HCT116 (cell line): ENCODE results near the gene AKAP8. TPM values are rescaled to one million over a fixed set of nuclear protein-coding genes. Genes with fewer than 3 reads are reported as not detected.
"Not testable (repeated sequence)": the region's sequence is repeated elsewhere in the genome, so short reads cannot be mapped to it uniquely, and the experiment has no call there.

Experiments
- ATAC-seq: fragments of 200-7000 bp; cut with Tn5 transposase; 2 replicates; pipeline ENCODE4 v1.9.1; 2020; ENCODE audit warnings: mild to moderate bottlenecking, moderate library complexity
- BruUV-seq: library from RNA; stranded (reverse); fragments of 400-500 nt; replicated peaks from 2 replicates; lab custom pipeline; 2021; lab: Mats Ljungman, UMichigan
- CTCF ChIA-PET: fragments of 300-600 bp; sonication (Branson Sonifier 250); formaldehyde crosslinking; loops from one replicate; lab custom pipeline; 2021; ENCODE audit warnings: antibody characterized with exemption; lab: Charles Lee
- POLR2A ChIA-PET: fragments of 300-600, 350-600 bp; sonication (Branson Sonifier 250); formaldehyde crosslinking; loops from one replicate; lab custom pipeline; 2021; ENCODE audit warnings: antibody characterized with exemption; lab: Charles Lee
- RAD21 ChIA-PET, 2 experiments: fragments of 300-600 bp; sonication (Branson Sonifier 250); formaldehyde crosslinking; loops; one replicate each; lab custom pipeline; 2023; ENCODE audit warnings: low total read pairs in 2 of 2; ENCODE audit not compliant: uncharacterized antibody in 2 of 2, unreplicated experiment in 2 of 2, low non-redundant PET in 1 of 2; lab: Charles Lee
- DNase-seq: peaks from one replicate; pipeline ENCODE4 v3.0.0-alpha.2; 2010; ENCODE audit warnings: low read depth, low spot score
- H2AFZ ChIP-seq: fragments of 200-600 bp; shearing (Covaris generic), sonication (generic); 2 replicates; pipeline ENCODE4 v1.6.1; 2017; ENCODE audit warnings: low read depth, mixed run types, mixed read lengths, antibody characterized with exemption, low read length; ENCODE audit not compliant: poor library complexity, severe bottlenecking
- H3K27ac ChIP-seq: 2 replicates; pipeline ENCODE4 v1.5.1; 2012; ENCODE audit warnings: low read depth, low read length
- H3K27me3 ChIP-seq: fragments of 200-600 bp; sonication (generic); 2 replicates; pipeline ENCODE4 v1.6.1; 2016; ENCODE audit warnings: mixed run types, low read length, mixed read lengths; ENCODE audit not compliant: insufficient read depth
- H3K36me3 ChIP-seq, 2 experiments: fragments of 200-500 bp in 1 of 2; fragments of 200-600 bp in 1 of 2; sonication (Bioruptor generic) in 1 of 2; sonication (generic) in 1 of 2; 2 replicates each; pipeline versions ENCODE4 v1.5.1 to v1.6.1; 2014 to 2016; ENCODE audit warnings: low read length in 2 of 2, inconsistent platforms in 1 of 2, mixed read lengths in 1 of 2, mixed run types in 1 of 2; ENCODE audit not compliant: insufficient read depth in 2 of 2, control insufficient read depth in 1 of 2
- H3K4me1 ChIP-seq, 2 experiments: fragments of 200-600 bp in 1 of 2; sonication (generic) in 1 of 2; 2 replicates each; pipeline versions ENCODE4 v1.5.1 to v1.6.1; 2012 to 2017; ENCODE audit warnings: low read length in 2 of 2, inconsistent platforms in 1 of 2, mild to moderate bottlenecking in 1 of 2, mixed read lengths in 1 of 2, mixed run types in 1 of 2, moderate library complexity in 1 of 2; ENCODE audit not compliant: insufficient read depth in 2 of 2, control insufficient read depth in 1 of 2
- H3K4me2 ChIP-seq: fragments of 200-600 bp; sonication (generic); 2 replicates; pipeline ENCODE4 v1.6.1; 2017; ENCODE audit warnings: mixed run types, low read length, mixed read lengths
- H3K4me3 ChIP-seq, 2 experiments: fragments of 200-600 bp in 1 of 2; sonication (generic) in 1 of 2; replicated peaks in 1 of 2; 2 replicates each; pipeline ENCODE4 v1.5.1; 2011 to 2016; ENCODE audit warnings: low read length in 2 of 2, control low read depth in 1 of 2, low read depth in 1 of 2, mild to moderate bottlenecking in 1 of 2, mixed read lengths in 1 of 2, mixed run types in 1 of 2
- H3K79me2 ChIP-seq: fragments of 200-600 bp; sonication (generic); 2 replicates; pipeline ENCODE4 v1.6.1; 2017; ENCODE audit warnings: mild to moderate bottlenecking, mixed run types, low read length, moderate library complexity, mixed read lengths; ENCODE audit not compliant: insufficient read depth
- H3K9ac ChIP-seq: fragments of 200-600 bp; sonication (generic); 2 replicates; pipeline ENCODE4 v1.6.1; 2016; ENCODE audit warnings: low read length, mixed read lengths
- H3K9me2 ChIP-seq: fragments of 200-600 bp; sonication (generic), shearing (Covaris generic); 2 replicates; pipeline ENCODE4 v1.6.1; 2017; ENCODE audit warnings: mixed run types, mild to moderate bottlenecking, moderate library complexity; ENCODE audit not compliant: insufficient read depth
- H3K9me3 ChIP-seq, 2 experiments: fragments of 200-500 bp in 1 of 2; fragments of 200-600 bp in 1 of 2; sonication (Bioruptor generic) in 1 of 2; sonication (generic) in 1 of 2; 2 replicates each; pipeline ENCODE4 v1.6.1; 2014 to 2017; ENCODE audit warnings: low read length in 2 of 2, mixed read lengths in 2 of 2, inconsistent platforms in 1 of 2, low read depth in 1 of 2, mild to moderate bottlenecking in 1 of 2, mixed run types in 1 of 2, moderate library complexity in 1 of 2; ENCODE audit not compliant: control insufficient read depth in 1 of 2, insufficient read depth in 1 of 2
- H4K20me1 ChIP-seq: fragments of 200-600 bp; sonication (generic), shearing (Covaris generic); 2 replicates; pipeline ENCODE4 v1.6.1; 2017; ENCODE audit warnings: mixed run types, mild to moderate bottlenecking, moderate library complexity; ENCODE audit not compliant: insufficient read depth
- EZH2phosphoT487 ChIP-seq: fragments of 200-600 bp; IDR thresholded peaks from 2 replicates; pipeline ENCODE4 v1.6.1; 2018; ENCODE audit warnings: antibody characterized with exemption, borderline replicate concordance
- JUND ChIP-seq: IDR thresholded peaks from 2 replicates; pipeline ENCODE4 v1.6.1; 2012
- MAX ChIP-seq: IDR thresholded peaks from 2 replicates; pipeline ENCODE4 v1.6.1; 2012
- POLR2A ChIP-seq: IDR thresholded peaks from 2 replicates; pipeline ENCODE4 v1.7.0; 2011; ENCODE audit warnings: borderline replicate concordance; ENCODE audit not compliant: insufficient read depth, insufficient read length; ENCODE audit errors: extremely low read depth
- REST ChIP-seq: IDR thresholded peaks from 2 replicates; pipeline ENCODE4 v1.6.1; 2012; ENCODE audit warnings: low read depth
- TCF7L2 ChIP-seq: IDR thresholded peaks from 2 replicates; pipeline ENCODE4 v1.7.0; 2011; ENCODE audit warnings: borderline replicate concordance, inconsistent platforms; ENCODE audit not compliant: insufficient read depth, insufficient read length; ENCODE audit errors: extremely low read depth
- ZFX ChIP-seq: fragments of 450-650 bp; IDR thresholded peaks from 2 replicates; pipeline ENCODE4 v1.6.1; 2017
- intact Hi-C: fragments of 100-400 bp; cut with micrococcal nuclease; formaldehyde crosslinking; loops from 2 replicates; pipeline ENCODE4 v1.10.0; 2022
- total RNA-seq: library from RNA; stranded (reverse); gene quantifications from one replicate; pipeline ENCODE4 v1.2.1, GENCODE V29; 2021; ENCODE audit not compliant: unreplicated experiment

AKAP8 gene
- total RNA-seq, 1 experiment from 2014 or later = 50.6 TPM

- Histone ChIP-seq H4K20me1 (no peaks in the 10 kb centered on the region), H3K4me3 (no peak overlapping the region), H3K9ac (no peak overlapping the region), H3K4me2 (no peak overlapping the region), H2AFZ (no peak overlapping the region)
- RAD21 ChIA-PET = no interaction called here
- POLR2A ChIA-PET = no interaction called here
- TF ChIP-seq EZH2phosphoT487 = no peak
- no peak for TF ChIP-seq MAX
- TF ChIP-seq ZFX = no peak
- TF ChIP-seq TCF7L2 = no peak
- TF ChIP-seq REST = no peak
- TF ChIP-seq POLR2A = no peak
- no peak for TF ChIP-seq JUND
- TF ChIP-seq, all 23 proteins: peak for 0
- ATAC-seq (no peak), DNase-seq (no peak)
- Histone ChIP-seq H3K79me2 (peaks cover 6% of the 10 kb centered on the region; the same call in 1 of the 2 replicates), H3K4me1 (peaks cover 0 to 3% of the 10 kb centered on the region in 2 experiments; a peak in 2 of 4 replicates), H3K36me3 (no peaks in the 10 kb centered on the region), H3K27ac (no peak overlapping the region), H3K9me3 (no peaks in the 10 kb centered on the region), H3K9me2 (no peaks in the 10 kb centered on the region), H3K27me3 (no peaks in the 10 kb centered on the region)
- BruUV-seq = no TSS peak
- CTCF ChIA-PET = no interaction called here
- intact Hi-C loops = no loop called here
Measured at GRCh38 chr19:15337202-15337601, 42.4 kb downstream of the AKAP8 start.

- H3K4me2 ChIP-seq, ATAC-seq, H4K20me1 ChIP-seq, CTCF ChIA-PET, H2AFZ ChIP-seq, H3K9ac ChIP-seq, POLR2A ChIA-PET, H3K36me3 ChIP-seq, DNase-seq, H3K27me3 ChIP-seq, H3K27ac ChIP-seq, intact Hi-C loops, H3K9me3 ChIP-seq, H3K4me3 ChIP-seq, H3K4me1 ChIP-seq, RAD21 ChIA-PET, BruUV-seq, H3K9me2 ChIP-seq: not testable (repeated sequence)
- H3K79me2 ChIP-seq = peaks cover 12% of the 10 kb centered on the region
Measured at GRCh38 chr19:15335992-15336391, 43.6 kb downstream of the AKAP8 start.
